GM21737 (cell line): ENCODE measurements around the gene GLIS1.

Experiments
- ATAC-seq: cut with Tn5 transposase; IDR thresholded peaks from one replicate; pipeline ENCODE4 v1.9.1; 2021; ENCODE audit warnings: mild to moderate bottlenecking, moderate library complexity; ENCODE audit not compliant: unreplicated experiment

GLIS1 gene

DNA sequence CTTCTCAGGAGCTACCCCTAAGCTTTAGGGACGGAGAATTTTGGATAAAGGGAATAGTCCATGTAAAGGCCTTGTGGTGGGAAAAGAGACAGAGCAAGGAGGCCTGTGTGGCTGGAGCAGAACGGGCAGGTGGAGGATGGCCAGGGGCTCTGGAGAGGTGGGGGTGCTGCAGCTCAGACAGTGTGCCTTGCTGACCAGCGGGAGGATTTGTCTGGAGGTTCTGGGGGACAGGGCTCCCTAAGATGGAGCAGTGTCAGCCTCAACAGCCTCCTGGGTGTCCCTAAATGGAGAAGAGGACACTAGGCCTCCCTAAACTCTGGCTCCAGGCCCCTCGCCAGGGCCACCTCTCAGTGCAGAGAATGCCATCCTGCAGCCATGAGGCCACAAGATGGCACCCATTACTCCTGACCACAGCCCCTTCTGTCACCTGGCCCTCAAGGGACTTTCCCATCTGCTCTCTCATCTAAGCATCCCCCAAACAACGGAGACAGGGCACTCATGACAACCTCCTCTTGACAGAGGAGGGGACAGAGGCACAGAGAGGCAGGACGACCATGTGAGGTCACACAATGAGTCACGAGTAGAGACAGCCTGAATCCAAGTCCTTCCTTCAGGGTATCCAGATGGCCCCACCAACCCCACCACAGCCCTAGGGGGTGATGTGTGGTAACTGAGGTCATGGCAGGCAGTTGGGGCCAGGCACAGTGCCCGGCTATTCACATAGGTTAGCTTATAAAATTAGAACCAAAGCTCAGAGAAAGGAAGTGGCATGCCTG lies 185.0 kb downstream of the GLIS1 start:
- no peak for ATAC-seq

DNA sequence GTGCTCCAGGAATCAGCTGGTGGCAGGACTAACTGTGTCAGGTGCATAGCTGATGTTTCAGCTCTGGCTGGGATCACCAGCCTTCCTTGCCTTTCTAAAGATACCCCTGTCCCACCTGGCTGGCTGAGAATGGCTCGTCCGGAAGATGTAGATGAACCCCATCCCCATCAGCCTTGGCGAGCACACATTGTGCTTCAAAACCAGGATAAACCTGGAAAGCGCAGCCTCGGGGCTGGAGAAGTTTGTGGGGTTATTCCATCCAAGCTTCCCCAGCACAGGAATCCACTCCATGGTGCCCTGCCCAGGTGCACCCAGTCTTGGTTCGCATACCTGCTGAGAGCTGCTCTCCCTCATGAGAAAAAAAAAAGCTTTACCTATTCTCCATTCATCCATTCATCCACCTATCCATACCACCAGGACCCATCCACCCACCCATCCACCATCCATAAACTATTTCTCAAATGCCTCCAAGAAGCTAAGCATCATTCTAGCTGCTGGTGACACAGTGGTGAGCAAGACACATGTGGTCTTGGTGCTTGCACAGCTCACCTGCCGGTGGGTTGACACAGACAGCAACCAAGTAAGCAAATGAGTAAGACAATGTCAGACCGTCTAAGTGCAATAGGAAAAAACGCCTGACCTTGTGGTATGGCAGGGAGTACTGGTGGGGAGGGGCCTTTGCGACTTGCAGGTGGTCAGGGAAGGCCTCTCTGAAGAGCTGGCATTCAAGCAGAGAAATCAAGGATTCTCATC lies 185.8 kb downstream of the GLIS1 start:
- ATAC-seq = no peak

DNA sequence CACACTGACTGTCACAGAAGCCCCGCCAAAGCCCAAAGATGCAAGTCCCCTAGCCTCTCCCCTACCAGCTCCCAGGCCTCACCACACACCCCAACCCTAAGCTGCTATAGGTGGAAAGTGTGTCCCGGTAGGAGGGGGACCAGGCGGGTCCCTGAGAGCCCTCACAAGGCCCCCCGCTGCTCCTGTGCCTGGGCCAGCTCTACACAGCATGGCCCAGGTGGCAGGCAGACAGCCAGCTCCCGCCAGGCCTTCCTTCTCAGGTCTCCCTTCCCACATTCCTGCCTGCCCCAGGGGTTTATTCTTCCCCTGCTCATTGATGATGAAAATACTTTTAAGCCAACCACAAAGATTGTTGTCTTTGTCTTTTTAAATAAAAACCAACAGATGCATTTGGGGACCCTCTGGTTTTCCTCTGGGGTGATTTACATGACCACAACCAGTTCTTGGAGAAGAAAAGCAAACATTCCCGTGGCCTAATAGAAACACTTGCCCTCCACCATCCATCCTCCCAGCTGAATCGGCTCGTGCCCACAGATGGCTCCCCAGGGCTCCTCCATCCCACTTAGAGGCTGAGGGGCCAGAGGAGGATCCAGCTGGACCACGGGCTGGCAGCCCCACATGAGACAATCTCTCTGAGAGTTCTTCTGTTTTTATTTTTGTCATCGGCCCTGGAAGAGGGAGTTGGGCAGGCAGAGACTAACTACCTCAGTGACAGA lies 186.7 kb downstream of the GLIS1 start:
- no peak for ATAC-seq

DNA sequence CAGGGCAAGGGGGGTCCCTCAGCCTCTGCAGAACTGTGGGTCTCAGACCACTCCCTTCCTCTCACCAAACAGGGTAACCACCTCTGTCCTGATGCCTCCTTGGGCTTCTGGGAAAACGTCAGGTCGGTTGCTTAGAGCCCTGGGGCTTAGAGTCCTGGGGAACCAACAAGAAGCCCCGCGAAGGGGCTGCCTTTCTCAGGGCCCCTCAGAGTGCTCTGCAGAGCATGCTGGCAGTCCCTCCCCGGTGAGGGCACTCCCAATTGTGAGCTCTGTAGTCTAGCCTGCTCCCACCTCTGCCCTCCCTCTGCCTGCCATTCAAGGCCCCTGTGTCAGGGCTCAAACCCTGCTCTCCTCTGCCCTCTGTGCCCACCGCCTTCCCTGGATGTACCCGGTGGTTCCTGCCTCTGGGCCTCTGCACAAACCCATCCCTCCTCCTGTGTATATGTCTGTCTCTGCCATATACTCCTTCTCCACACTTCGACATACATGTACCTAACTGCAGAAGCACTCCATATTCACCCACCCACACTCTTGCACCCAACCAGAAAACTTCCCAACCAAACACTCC lies 187.5 kb downstream of the GLIS1 start:
- ATAC-seq = no peak

DNA sequence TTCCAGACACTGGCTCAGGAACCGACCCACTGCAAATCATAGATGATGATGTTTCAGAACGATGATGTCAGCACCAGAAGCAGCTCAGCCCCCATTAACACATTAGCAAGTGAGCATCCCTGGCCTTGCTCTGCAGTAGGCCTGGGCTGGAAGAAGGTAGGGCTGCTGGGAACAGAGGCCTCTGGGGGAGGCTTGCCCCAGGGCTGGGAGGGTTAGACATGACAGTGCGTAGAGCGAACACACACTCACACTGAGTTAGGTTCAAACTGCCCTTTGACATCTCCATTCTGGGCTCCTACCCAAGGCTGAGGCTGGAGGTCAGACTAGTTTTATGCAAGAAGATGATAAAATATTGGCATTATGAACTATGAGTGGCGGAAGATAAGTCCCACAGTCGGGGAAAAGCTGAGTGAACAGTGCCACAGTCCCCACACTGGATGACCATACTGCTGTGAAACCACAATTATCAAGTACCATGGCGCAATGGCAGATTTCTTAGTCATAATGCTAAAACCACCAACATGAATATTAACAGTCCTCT lies 188.7 kb downstream of the GLIS1 start:
- ATAC-seq = no peak

DNA sequence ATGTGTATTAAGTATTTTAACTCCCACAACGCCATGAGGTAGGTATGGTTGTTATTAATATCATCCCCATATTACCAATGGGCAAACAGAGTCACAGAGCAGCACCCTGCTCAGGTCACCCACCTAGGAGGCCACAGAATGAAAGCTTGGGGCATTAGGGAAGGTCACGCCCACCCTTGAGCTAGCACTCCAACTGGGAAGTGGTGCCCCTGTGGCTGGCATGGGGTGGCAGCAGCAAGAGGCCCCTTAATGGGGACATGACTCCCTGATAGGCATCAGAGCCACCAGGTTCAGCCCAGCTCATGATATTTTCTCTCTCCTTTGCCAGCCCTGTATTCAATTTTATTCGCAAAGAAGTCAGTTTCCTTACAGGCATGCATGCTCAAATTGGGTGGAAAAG lies 189.2 kb downstream of the GLIS1 start:
- no peak for ATAC-seq

DNA sequence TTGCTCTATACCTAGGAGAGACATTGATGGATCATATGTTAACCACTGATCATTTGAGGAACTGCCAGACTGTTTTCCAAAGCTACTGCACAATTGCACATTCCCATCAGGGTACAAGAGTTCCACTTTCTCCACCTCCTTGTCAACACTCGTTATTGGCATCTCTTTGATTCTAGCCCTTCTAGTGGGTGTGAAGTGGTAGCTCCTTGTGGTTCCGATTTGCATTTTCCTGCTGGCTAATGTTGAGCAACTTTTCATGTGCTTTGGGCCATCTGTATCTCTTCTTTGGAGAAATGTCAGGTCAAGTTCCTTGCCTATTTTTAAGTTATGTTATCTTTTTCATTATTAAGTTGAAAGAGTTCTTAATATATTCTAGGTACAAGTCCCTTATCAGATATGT lies 189.7 kb downstream of the GLIS1 start:
- ATAC-seq = no peak

DNA sequence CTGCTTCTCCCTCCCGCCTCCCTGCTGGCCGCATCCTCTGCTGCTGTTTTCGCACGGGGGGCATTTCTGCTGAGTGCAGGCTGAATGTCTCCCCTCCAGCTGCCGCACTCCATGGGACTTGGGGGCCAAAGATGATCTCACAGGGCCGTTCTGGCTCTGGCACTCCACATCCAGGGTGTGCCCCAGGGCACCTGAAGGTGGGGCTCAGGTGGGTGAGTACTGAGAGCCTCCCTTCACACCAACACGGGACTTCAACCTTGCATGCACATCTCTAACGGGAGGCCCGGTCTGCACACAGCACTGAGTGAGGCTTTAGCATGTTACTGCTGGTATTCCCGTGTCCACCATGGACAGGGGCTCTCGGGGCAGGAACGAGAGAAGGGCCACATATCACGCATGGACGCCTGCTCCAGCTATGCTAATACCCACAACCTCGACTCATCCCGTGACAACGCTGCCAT lies 190.9 kb downstream of the GLIS1 start:
- ATAC-seq = no peak

DNA sequence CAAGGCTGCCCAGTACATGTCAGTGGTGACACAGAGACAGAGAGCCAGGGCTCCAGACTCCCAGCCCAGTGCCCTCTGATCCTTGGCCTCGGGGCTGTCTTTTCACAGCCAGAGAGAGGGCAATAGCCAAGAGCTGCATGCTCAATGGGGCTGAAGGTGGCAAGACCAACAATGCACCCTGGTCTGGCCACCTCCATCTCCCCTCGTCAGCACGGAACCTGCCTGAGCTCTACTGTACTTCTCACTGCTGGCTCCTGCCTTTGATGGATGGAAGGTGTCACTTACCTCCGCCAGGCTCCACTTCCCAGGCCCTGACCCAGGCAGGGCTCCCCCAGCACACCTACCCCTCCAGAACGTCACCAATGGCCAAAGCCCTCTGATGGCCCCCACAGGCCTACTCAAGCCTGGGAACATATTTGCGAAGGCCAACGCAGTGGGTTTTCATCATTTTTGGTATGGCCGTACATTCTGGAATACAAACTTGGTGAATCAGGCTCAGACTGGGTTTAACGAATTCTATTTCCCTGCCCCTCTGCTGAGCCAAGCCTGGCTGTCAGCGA lies 191.7 kb downstream of the GLIS1 start:
- no peak for ATAC-seq

DNA sequence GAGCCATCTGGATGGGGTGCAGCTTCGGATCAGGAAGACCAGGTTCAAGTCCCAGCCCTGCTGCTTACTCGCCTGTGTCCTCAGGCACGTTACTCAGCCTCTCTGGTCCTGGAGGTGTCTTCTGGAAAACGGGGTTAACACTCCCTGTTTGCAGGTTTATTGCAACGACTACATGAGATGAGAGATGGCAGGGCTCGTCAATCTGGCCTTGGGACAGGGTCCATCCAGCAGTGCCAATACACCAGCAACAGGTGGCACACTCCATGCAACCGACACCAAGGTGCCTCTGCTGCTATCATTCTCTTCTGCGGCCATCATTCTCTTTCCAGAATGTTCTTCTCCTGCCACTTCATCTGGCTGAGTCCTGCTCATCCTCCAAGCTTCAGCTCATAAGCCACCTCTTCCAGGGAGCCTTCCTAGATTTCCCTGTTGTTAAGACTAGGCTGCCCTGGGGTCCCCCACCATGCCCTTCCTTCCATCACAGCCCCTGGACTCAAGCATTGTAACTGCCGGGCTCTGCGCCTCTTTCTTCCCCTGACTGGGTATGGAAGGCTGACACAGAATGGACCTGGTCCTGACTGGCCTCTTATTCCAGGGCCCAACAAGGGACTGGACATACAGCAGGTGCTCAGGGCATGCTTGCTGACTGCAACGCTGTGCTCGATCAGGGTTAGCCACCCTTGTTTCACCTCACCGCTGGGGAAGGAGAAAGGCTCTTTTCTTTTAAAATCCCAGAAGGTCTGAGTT lies 192.4 kb downstream of the GLIS1 start:
- ATAC-seq = no peak

DNA sequence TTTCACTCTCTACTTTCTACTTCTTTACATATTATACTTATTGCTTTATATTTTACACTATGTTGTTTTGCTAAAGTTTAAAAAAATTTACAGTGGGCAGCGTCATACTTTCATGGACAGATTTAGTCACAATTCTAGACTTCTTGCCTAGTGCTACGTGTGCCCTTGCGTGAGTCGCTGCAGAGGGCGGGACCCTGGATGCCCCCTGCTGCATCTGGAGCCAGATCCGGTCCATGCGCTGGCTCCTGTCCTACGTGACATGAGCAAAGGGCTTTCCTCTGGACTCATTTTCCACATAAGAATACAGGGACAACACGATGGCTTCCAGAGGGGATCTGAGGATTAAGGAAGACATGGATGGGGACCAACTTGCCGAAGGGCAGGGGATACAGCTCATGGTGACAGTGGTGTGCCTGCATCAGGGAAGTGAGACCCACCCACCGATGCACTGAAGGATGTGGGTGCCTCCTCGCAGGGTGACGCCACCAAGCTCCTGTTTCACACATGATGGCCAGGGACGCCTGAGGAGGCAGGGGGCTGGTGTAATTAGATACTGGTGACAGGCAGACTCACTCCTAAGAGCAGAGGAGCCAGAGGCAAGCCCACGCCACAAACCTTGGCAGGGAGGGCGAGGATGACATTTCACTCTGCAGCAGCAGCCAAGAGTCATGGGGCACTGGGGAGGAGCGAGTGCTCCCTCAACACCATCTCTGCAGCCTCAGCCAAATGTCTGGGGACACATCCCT lies 193.1 kb downstream of the GLIS1 start:
- ATAC-seq = no peak

DNA sequence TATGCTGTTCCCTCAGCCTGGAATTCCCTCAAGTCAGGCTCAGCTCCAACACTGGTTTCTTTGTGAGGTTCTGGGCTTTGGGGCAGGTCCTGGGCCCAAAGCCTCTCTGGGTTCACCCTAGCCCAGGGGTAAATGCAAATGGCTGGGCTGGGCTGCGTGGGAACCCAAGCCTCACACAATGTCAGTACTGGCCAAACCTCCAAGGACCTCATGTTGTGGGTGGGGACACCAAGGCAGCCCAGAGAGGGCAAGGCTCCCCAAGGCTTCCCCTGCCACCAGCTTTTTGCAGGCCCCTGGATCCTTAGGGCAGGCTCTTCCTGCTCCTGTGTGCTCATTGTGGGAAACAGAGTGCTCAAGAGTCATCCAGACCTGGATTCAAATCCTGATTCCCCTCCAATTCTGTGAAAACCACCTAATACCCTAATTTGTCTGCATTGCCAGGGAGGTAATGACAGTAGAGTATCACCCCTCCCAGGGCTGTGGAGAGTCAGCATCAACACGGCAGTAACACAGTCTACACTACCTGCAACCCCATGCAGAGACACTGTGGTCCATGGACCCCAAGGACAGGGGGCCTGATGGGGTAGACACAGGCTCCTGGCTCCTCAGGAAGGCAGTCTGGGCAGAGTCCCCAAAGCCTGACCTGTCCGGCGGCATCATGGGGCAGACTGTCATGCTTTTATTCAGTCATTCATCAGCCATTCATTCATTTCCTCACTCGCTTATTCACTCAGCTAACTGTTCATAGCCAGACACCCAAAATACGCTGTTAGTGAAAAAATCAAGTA lies 194.0 kb downstream of the GLIS1 start:
- no peak for ATAC-seq

DNA sequence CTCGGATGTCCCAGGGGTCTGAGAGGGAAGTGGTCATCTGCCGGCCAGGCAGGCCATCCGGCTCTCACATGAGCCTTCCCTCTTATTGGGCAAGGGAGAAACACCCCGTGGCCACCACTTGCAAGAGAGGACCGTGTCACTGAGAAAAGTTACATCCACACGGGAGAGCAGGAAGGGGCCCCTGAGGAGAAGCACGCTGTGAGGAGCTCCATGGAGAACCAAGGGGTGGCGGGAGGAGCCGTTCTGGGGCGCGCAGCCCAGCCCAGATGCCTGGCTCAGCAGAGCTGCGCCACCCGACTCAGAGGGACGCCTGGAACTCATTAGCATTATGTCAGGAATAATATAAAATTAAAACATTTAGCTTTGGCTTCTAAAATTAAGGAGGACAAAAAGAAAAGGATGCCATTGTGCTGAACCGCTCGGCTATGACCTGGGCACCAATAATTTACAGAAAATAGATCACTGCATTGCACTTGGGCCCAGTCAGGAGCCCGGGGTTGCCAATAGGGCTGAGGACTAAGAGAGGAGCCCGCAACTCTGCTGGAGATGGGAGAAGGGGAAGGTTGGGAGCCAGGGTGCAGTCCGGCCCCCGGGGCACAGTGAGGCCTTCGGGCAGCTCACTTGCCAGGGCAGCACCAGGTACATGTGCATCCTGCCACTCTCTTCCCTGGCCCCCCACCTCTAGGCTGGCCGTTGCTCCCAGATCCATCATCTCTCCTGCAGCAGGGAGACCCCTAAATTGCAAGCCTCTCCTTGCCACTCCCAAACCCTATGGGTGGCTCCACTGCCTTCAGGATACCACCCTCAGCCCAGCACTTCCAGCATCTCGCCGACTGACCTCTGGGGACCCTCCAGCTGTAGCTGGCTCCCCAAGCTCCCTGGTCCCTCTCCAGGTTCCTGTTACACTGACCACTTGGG lies 194.9 kb downstream of the GLIS1 start:
- no peak for ATAC-seq

DNA sequence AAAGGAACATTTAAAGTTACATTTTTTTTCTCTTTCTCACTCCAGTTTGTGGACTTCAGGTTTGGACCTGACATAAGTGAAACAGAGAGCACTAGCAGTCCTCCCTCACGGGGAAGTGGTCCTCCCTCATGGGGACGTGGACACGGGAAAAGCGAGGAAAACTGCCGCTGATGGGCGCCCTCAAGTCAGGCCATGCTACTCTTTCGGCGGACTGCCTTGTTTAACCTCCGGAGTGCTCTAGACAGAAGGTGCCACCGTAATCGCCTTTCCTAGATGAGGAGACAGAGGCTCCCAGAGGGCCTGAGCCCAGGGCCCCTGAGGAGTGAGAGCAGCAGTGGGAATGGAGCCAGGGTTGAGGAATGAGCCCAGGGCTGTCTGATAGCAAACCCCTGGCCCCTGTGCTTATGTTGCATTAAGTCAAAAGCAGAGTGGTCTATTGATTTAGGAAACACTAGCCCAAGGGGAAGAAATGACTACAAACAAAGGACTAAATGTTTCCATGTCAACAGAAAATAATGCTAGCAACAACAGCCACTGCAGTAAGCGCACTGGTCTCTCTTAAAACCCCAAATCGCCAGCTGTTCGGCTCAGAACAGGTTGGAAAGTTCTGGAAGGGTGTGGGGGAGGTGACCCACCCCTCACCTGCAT lies 195.7 kb downstream of the GLIS1 start:
- ATAC-seq = no peak

DNA sequence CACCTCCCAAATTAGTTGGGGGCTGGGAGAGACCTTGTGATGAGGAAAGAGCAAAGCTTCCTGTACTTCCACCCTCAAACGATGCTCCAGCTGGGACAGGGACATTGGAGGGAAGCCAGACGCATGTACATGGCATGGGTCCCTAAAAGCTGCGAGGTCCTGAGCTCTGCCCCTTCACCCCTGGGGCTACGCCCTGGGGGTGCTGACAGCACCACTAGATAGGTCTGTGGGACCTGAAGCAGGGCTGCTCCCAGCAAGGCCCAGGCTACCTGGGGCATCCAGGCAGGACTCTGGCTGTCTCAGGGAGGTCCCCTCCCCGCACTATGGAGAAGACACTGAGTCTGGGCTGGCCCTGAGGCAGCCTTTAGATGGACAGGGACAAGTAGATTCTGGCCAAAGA lies 196.4 kb downstream of the GLIS1 start:
- ATAC-seq = no peak

DNA sequence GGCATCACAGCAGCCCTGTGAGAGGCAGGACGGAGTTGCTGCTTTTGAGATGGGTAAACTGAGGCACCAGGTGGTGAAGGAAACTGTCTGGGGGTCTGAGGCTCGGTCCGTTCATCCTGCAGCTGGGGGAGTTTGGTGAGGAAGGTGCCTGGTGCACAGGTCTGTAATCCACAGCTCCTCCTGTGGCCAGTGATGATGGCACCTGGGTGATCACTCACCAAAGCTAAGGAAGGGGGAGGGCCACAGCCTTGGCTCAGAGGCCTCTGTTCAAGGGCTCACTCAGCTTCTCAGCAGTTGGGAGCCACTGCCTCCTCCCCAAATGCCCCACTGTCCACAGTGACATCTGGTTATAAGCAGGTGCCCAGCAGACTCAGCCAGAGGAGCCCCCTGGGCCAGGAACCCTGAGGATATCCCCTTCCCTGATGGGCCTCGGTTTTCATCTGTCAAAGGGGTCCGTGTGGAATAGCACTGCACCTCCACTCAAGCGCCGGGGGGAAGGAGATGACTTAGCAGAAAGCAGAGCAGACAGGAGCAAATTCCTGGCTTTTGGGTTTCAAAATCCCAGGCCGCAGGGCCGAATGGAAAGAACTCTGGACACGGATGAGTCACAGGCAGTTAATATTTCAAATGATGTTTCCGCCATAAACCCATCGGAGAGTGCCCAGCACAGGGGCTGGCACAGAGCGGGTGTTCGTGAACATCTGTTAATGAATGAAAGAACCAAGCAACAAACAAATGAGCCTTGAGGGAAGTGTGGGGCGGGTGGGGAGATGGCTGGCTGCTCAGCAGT lies 197.0 kb downstream of the GLIS1 start:
- ATAC-seq = no peak
